GM21723 (cell line): ENCODE measurements around the gene DPYD.
"Not testable (repeated sequence)": the region's sequence is repeated elsewhere in the genome, so short reads cannot be mapped to it uniquely, and the experiment has no call there.

Source experiments
- ATAC-seq: cut with Tn5 transposase; IDR thresholded peaks from one replicate; pipeline ENCODE4 v1.9.1; 2021; ENCODE audit warnings: mild to moderate bottlenecking, moderate library complexity; ENCODE audit not compliant: unreplicated experiment

The DPYD gene

GRCh38 chr1:97245026-97245425 lies 675.8 kb downstream of the DPYD start:
- no peak for ATAC-seq

- peak; percentile 72 for ATAC-seq
These were observed 676.8 kb downstream of the DPYD start for GRCh38 chr1:97243973-97244560.

- ATAC-seq: no peak
These were observed 682.0 kb downstream of the DPYD start for GRCh38 chr1:97238816-97239215.

GRCh38 chr1:97231354-97231753 lies 689.5 kb downstream of the DPYD start:
- ATAC-seq: not testable (repeated sequence)

- ATAC-seq: no peak
These were observed 708.2 kb downstream of the DPYD start for GRCh38 chr1:97212671-97213070.

GRCh38 chr1:97210307-97210706 lies 710.5 kb downstream of the DPYD start:
- no peak for ATAC-seq

- ATAC-seq: no peak
These were observed 711.4 kb downstream of the DPYD start for GRCh38 chr1:97209381-97209957.

- ATAC-seq: no peak
These were observed 713.0 kb downstream of the DPYD start for GRCh38 chr1:97207868-97208267.

GRCh38 chr1:97204468-97204867 lies 716.4 kb downstream of the DPYD start:
- ATAC-seq: no peak

GRCh38 chr1:97202481-97203380 lies 718.1 kb downstream of the DPYD start:
- ATAC-seq: no peak

GRCh38 chr1:97201641-97202040 lies 719.2 kb downstream of the DPYD start:
- no peak for ATAC-seq

GRCh38 chr1:97200595-97200994 lies 720.2 kb downstream of the DPYD start:
- ATAC-seq: no peak

GRCh38 chr1:97196825-97197516 lies 723.9 kb downstream of the DPYD start:
- ATAC-seq: peak; percentile 74

- ATAC-seq: no peak
These were observed 727.8 kb downstream of the DPYD start for GRCh38 chr1:97192872-97193572.

- no peak for ATAC-seq
These were observed 730.5 kb downstream of the DPYD start for GRCh38 chr1:97190326-97190725.

GRCh38 chr1:97186381-97186780 lies 734.5 kb downstream of the DPYD start:
- ATAC-seq: no peak

- ATAC-seq: no peak
These were observed 746.7 kb downstream of the DPYD start for GRCh38 chr1:97174039-97174704.

GRCh38 chr1:97170300-97170699 lies 750.5 kb downstream of the DPYD start:
- ATAC-seq: no peak

- ATAC-seq: no peak
These were observed 752.8 kb downstream of the DPYD start for GRCh38 chr1:97168056-97168455.

- no peak for ATAC-seq
These were observed 753.6 kb downstream of the DPYD start for GRCh38 chr1:97167246-97167645.
